HEK293T (cell line): ENCODE data around the gene ZNF48.

Source experiments
- BHLHE40 ChIP-seq: fragments of 450-650 bp; IDR thresholded peaks from 2 replicates; pipeline ENCODE4 v1.6.1; 2016; ENCODE audit warnings: mild to moderate bottlenecking, moderate library complexity, borderline replicate concordance
- FOXM1 ChIP-seq: fragments of 450-650 bp; IDR thresholded peaks from 2 replicates; pipeline ENCODE4 v1.6.1; 2017; ENCODE audit warnings: mild to moderate bottlenecking, borderline replicate concordance
- NFRKB ChIP-seq: fragments of 450-650 bp; IDR thresholded peaks from 2 replicates; pipeline ENCODE4 v1.6.1; 2016; ENCODE audit warnings: mild to moderate bottlenecking, moderate library complexity
- SP1 ChIP-seq: fragments of 450-650 bp; IDR thresholded peaks from 2 replicates; pipeline ENCODE4 v1.6.1; 2017

DNA sequence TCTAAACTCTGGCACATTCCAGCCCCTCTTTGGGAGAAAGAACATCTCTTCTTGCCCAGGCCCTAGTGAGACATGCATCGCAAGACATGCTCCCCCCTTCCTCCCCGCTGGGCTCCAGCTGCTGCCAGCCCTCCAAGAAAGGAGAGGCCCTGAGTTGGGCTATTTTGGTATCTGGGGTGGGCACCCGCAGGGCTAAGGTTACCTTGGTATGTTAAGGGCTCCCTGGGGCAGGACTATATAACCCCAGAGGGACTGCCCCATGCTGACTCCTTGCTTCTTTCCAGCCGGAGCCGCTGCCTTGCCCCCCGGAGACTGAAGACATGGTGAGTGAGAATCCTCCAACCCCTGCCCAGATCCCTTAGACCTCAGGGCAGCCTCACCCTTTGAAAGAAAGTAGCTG lies 20.7 kb upstream of the ZNF48 start, which contains the start of gene MYL11:
- TF ChIP-seq BHLHE40 (no peak), NFRKB (no peak), SP1 (no peak), FOXM1 (no peak)
